Muscle of arm (tissue), 12 donors: ENCODE measurements around the gene PPP1R14B. TPM values are rescaled to one million over a fixed set of nuclear protein-coding genes. Genes with fewer than 3 reads are reported as not detected.
"Not testable (repeated sequence)": the region's sequence is repeated elsewhere in the genome, so short reads cannot be mapped to it uniquely, and the experiment has no call there.

Experiments used
- DNase-seq: peaks from one replicate; pipeline ENCODE4 v3.0.0-alpha.2; 2013
- polyA plus RNA-seq, 12 donors: library from polyadenylated mRNA; unstranded; fragments of 120-200 nt; gene quantifications; one replicate each; pipeline ENCODE4 v1.2.1, GENCODE V29; 2013; ENCODE audit not compliant: insufficient read length in 12 of 12

The PPP1R14B gene
- polyA plus RNA-seq, 12 donors: 126 to 218 (median 167) TPM; not detected in 1

DNA sequence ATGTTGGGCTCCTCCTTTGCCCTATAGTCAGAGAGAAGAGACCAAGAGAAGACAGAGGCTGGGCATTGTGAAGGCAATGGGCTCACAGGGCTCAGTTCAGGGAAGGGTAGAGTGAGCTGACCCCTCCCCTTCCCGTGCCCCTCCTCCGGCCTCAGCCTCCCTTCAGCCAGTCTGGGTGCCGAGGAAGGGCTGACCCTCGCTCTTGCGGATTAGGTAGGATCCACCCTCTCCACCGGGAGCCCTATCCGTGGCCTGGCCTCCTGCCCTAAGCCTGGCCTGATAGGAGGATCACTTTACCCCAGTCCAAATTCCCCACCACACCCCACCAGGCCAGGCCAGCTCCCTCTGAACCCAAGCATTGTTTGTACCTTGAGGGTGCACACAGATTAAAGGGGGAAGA is 1.8 kb upstream of the PPP1R14B start:
- no peak for DNase-seq

DNA sequence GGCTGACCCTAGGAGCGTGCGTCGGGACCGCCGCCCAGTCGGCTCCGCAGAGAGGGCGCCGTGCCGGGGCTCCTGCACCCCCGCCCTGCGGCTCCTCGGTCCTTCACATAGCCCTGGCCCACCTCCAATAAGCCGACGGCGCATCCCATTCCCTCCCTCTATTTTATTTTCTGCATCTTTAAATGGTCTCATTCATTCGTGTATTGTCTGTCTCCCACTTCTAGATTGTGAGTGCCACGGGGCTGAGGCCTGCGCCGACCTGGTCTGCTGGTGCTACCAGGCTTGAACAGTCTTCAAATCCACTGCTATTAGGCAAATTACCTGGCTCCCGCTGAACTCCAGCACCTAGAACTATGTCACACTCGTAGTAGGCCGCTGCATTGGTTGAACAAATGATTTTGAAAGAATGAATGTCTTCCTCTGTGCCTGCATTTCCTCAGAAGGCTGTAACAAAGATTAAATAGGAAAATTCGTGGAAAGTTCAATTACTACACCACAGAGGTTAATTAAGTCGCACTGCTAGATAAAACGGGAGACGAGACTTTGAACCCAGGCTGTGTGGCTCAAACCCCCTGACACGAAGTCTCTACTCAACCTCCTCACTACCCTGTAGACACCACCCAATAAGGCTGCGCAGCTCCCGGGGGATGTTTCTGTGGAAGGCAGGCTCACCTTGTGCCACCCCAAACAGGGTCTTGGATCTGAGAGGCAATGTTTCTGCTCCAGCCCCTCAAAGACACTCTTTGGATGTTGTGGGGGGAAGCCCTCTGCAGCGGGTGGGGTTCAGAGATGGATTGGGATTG is 1.2 kb upstream of the PPP1R14B start:
- DNase-seq: no peak

DNA sequence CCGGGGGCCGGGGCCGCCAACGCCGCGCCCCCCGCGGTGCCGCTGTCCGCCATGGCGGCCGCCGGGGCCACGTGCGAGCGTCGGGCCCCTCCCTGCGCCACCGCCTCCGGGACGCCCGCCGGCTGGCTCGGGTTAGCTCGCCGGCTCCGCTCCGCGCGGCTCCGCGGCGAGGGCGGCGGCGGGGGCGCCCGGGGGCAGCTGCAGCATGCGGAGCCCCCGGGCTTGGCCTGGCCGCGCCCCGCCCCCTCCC is 197 bp downstream of the PPP1R14B start:
- DNase-seq: not testable (repeated sequence)

DNA sequence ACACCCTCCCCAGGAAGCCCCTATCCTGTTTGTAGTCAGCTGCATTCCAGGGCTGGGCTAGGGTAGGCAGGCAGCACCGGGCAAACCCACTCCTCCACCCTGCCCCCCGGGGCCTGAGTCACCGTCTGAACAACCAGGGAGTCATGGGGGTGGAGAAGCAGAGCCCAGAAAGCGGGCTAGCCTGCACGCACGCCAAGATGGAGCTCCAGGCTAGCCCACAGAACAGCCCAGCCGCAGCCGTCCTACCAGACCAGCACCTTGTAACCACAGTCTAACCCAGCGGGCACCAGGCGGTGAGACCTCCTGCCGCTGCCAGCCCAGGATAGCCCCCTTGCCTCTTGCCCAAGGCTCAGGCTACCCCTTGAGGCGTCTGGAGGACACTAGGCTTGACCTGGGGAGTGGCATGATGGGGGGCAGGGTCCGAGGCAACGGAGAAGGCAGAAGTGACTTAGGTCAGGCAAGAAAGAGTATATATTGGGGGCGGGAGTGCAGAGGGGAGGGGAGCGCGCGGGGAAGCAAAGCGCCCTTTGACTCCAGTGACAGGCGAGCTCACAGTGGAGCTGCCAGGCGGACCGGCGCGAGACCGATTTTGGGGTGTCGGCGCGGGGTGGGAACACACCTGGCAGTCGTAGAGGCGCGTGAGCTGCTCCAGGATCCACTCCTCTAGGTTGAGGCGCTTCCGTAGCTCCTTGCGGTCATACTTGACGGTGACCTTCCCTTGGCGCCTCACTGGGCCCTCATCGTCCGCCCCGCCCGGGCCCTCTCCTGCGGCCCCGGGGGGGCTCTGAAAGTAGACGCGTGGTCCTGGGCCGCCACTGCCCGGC is 734 bp downstream of the PPP1R14B start:
- DNase-seq: no peak

DNA sequence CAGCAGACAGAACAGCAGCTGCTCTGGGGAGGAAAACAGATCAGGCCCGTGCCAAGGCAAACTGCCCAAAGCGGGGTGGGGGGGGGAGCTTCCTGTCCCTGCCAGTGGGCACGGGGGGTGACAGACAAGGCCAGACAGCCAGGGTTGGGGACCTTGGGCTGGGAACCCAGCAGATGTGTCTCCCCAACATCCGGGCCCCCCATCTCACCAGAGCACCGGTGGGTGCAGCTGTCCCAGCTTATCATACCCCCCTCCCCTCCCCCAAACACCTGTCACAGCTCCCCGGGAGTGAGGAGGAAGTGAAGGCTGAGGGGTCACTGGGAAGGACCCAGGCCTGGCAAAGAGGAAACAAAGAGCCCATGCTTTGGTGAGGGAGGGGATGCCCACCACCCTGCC is 1.3 kb downstream of the PPP1R14B start:
- DNase-seq: no peak

DNA sequence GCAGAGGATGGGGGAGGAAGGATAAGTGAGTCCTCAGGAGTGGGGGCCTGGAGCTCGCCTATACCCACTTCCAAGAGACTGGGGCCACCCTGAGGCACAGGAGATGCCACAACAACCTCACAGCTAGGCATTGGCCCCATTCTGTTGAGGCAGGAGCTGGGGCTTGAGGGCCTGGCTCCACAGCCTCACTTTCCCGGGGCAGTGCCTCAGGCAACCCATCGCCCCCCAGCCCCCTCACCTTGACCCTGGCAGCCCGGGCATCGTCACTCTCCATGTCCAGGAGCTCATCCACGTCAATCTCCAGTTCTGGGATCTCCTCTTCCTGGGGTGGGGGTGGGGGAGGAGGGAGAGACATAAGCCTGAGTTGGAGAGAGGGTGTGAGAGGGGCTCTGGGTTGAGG is 1.8 kb downstream of the PPP1R14B start:
- no peak for DNase-seq

DNA sequence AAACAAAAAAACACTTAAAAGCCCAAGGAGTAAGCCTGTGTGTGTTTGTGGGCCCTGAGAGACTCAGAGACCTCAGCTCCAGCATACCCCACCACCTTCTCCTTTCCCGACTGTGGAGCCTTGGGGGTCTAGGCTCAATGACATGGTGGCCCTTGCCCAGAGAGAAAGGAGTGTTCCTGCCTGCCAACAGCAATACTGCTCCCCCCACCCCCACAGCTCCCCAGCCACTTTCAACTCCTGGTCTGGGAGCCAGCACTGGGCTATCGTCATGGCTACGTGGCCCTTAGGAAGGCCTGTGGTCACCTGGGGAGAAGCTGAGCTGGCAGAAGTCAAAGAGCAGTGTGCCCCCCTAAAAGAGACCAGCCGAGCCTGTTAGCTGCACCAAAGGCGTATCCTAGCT is 2.6 kb downstream of the PPP1R14B start:
- DNase-seq: no peak

DNA sequence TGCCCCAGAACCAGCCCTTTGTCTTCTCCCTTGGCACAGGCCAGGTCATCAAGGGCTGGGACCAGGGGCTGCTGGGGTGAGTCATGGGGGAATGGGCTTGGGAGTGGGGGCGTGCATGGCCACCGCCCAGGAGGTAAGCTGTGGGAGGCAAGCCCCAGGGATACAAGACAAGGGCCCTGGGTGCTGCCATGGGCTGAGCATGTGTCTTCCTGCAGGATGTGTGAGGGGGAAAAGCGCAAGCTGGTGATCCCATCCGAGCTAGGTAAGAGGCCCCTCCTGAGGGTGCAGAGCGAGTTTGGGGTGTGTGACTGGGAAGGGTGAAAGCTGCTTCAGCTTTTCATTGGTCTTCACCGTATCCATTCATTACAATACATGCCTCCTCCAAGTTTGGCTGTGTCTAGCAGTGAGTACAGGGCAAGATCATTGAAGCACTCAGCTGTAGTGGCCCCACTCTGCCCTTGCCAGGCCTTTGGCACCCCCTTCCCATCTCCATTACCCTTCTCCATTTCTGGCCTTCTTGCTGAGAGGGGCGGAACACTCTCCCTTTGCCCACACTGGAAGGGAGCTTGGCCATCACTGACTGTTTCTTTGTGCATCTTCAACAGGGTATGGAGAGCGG is 3.4 kb downstream of the PPP1R14B start:
- DNase-seq: no peak

DNA sequence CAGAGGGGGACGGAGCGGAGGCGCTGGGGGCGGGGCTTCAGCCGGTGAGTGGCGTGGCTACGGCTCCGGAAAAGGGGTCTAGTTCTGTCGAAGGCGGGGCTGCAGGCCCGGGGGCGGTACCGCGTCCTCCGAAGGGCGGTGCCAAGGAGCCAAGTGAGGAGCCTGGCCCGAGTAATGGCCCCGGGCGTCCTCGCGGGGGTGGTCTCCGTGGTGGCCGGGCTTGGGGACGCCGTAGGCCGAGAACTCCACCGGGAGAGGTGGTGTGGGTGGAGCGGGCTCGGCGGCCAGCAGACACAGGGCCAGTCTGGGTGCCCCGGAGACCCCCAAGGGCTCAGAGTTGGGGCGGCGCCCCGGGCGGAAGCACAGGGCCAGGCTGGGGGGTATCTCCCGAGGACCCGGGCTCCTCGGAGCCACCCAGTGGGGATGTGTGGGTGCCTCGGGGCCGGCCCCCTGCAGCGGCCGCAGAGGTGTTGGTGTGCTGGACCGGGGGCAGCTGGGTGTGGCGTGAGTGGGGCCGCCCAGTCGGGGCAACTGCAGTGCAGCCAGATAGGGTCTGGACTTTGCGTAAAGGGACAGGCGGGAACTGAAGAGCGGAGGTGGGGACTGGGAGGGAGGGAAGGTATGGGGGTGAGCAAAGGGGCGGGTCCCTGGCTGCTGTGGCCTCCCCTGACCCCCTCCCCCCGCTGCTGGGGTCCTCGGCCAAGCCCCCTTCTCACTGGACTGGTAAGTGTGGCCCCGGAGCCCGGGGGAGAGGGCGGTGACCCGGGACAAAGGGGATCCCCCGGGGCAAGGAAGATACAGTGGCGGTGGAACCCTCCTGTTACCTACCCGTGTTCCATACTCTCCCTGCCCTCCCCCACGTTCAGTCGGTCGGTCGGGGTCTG is 5.0 kb downstream of the PPP1R14B start:
- peak; percentile 100 for DNase-seq

DNA sequence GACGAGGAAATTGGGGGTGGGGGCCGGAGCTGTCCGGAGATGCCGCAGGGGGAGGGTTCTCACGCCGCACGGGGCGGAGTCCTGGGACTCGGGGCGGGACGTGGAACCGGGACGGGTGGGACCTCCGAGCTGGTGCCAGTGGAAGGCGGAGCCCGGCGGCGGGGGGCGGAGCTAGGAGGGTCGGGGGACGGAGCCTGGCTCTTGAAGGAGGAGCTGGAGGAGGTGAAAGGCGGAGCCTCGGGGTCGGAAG is 5.6 kb downstream of the PPP1R14B start:
- no peak for DNase-seq

DNA sequence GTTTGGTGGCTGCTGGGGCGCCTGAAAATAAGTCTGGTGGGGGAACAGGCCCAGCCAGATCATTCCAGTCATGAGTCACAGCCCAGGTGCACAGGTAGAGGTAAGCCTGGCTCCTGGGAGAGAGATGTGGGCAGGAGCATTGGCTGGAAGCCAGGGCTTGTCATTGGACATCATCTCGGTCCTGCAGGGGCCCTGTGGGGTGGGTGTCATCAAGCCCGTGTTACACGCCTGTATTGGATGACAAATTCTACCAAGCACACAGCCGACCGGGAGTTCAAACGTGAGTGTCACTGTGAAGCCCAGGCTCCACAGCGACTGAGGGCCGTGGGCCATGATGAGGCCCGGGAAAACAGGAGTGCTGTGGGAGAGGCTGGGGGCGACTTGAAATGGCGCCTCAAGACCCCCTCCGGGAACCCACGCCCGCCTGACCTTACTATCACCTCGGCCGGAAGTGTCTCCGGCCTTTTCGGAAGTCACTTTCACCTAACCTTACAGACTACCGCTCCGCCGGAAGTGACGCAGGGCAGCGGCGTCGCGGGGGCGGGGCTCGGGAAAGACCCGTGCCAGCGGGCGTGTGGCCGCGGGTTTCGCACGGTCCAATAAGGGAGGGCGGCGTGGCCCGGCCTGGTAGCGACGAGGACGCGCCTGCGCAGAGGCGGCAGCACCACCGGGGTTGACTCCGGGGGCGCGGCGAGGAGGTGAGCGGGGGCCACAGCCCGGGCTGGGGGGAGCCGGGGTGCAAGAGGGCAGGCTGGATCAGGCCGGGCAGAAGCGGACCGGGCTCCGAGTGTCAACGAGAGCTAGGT is 6.1 kb downstream of the PPP1R14B start, which contains the start of gene FKBP2:
FKBP2 (plus strand) TSS at position 661 of the 806 bp plus-strand sequence. CDS start 1,293 bp downstream, outside the sequence.
- peak; percentile 98 for DNase-seq

DNA sequence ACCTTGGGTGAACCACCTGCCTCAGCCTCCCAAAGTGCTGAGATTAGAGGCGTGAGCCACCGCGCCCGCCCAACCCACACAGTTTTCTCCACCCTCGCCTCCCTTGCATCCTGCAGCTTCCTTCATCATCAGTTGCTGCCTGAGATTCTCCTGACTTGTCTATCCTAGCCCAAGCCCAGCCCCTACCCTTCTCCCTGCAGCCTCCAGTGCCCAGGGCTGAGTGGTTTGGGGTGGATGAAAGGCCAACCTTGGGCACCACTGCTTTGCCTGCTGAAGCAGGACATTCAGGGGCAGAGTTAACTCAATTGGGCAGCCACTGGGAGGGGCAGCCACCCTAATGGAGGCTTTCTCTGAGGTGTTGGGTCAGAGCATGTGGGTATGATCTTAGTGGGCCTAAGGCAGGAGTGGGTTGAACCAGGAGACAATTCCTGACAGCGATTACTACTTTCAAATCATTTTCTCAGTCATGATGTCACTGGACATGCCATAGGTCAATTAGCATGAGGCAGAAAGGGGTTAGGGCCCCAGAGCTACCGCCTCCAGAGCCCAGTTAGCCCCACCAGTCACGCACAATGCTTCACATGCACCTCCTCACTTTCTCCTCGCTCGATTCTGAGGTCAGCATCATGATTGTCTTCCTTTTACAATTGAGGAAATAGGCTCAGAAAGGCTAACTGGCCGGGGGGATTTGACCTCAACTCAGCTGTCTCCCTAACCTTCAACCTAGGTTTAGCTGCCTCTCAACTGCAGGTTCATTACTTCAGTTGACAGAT is 6.9 kb downstream of the PPP1R14B start:
- no peak for DNase-seq

DNA sequence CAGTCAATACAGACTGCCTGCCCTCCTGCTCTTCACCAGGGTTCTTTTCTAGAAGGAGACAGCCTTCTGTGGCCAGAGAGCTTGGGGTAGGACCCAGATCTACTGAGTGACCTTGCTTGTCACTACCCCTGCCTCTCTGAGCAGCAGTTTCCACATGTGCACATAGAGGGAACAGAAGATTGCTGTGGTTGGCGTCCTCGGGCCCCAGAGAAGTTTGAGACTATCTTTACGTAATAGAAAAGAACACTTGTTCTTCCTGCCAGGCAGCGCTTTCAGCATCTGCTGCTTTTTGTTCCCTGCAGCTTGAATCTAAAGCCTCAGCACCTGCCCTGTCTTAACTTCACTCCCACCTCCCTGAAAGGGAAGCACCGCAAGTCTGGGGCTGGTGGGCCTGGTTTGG is 7.7 kb downstream of the PPP1R14B start:
- no peak for DNase-seq

DNA sequence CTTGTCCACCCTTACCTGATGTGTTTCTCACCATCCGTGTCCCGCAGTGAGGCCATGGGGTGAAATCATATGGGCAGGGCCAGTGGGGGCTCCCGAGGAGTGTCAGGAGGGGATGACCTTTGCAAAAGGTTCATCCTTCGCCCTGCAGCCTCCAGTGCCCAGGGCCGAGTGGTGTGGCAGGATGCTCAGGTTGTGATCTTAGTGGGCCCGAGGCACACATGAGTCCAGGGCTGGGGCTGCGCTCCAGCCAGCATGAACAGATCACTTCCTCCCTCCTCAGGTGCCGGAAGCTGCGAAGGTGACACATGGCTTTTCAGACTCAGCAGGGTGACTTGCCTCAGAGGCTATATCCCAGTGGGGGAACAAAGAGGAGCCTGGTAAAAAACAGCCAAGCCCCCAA is 8.7 kb downstream of the PPP1R14B start:
- no peak for DNase-seq

DNA sequence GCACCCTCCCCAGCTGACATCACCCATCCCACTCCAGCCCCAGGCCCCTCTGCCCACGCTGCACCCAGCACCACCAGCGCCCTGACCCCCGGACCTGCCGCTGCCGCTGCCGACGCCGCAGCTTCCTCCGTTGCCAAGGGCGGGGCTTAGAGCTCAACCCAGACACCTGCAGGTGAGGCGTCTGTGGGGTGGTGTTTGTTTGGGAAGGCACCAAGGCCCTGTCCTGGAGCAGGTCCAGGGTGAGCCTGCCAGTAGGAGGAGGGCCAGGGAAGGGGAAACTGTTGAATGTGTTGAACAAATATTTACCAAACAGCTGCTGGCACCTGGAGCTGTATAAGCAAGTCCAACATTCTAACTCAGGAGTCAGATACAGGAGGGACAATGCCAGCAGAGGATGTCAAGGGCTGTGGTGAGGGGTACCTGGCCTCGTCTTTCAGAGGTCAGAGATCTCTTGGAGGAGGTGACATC is 9.2 kb downstream of the PPP1R14B start:
- no peak for DNase-seq

DNA sequence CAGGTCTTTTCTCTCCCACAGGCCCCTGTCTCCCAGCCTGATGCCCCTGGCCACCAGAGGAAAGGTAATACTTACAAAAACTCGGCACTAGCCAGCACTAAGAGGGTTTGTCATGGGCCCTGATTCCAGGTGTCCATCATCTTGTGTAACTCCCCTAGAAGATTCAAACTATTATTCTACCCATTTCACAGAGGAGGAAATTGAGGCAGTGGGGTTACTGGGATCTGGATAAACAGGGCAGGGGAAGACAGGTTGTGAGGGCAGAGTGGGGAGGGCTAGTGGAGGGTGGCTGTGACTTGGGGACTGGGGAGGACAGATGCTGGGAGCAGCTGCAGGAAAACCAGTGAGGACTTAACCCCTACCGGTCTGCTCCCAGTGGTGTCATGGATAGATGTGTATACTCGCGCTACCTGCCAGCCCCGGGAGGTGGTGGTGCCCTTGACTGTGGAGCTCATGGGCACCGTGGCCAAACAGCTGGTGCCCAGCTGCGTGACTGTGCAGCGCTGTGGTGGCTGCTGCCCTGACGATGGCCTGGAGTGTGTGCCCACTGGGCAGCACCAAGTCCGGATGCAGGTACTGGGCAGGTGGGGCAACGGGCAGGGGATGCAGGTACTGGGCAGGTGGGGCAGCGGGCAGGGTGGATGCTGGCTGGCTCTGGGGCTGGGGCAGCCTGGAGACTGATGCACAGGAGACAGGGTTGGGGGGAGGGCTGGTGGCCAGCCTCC is 11.1 kb downstream of the PPP1R14B start:
- DNase-seq: no peak

DNA sequence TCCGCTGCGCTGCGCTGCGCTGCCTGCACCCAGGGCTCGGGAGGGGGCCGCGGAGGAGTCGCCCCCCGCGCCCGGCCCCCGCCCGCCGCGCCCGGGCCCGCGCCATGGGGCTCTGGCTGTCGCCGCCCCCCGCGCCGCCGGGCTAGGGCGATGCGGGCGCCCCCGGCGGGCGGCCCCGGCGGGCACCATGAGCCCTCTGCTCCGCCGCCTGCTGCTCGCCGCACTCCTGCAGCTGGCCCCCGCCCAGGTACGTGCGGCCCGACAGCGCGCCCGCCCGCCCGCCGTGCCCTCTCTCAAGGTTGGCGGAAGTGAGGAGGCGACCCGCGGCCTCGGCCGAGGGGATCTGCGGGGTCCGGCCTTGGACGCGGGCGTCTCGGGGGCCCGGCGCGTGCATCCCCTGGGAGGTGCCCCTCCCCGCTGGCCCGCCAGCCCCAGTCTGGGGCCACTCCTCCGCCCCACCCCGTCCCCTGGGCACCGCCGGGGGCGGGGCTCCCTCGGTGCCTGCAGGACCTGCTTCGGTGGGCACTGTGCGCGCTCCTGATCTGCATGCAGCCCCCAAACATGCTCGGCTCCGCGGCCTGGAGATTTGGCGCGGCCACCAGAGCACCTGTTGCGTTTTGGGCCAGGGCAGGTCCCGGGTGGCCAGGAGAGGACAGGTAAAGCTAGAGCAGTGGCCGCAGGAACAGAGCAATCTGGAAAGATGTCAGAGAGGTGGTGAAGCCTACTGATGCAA is 11.9 kb downstream of the PPP1R14B start:
- no peak for DNase-seq

DNA sequence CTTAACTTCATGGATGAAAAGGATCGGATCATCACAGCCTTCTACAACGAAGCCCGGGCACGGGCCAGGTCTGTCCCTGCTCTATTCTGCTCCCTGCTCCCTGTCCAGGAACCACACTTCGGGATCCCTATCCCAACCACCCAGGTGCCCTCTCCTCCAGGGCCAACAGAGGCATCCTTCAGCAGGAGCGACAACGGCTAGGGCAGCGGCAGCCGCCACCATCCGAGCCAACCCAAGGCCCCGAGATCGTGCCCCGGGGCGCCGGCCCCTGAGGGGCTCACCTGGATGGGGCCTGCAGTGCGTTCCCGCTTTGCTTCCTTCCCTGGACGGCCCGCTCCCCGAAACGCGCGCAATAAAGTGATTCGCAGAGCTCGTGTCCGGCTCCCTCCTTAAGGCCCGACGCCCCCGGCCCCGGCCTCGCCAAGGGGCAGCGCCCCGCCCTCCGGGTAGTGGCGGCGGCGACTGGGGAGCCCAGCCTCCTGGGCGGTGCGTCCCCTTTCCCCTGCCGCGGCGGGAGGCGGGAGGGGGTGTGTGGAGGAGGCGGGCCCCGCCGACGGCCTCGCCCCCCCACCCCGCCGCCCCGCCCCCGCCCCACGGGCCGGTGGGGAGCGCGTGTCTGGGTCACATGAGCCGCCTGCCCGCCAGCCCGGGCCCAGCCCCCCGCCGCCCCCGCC is 12.7 kb downstream of the PPP1R14B start, which contains the start of gene VEGFB:
VEGFB (plus strand) TSS at position 672 of the 674 bp plus-strand sequence. CDS start 250 bp downstream, outside the sequence.
- no peak for DNase-seq
